NCI-H2029 (cell line): Measurements from ENCODE around the gene SEPTIN5.

Source experiments
- DNase-seq: peaks from one replicate; lab custom pipeline; 2025; lab: John Stamatoyannopoulos, UW

The SEPTIN5 gene

DNA sequence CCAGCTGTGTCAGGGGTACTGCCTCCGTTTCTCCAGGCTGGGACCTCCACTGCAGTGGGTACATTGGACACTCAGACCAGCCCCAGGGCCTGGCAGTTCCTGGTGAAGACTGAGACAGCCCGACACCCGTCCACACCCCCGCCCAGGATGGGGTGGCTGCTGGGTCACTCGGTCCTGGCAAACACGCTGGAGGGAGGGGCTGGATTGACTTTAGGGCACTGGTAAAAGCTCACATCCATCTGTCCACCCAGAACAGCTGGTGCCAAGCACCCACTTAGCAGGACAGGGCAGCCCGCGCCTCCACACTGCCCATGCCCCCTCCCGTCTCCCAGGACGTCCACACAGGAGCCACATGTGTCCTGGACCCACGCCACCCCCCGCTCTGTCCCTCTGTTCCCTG is 35.6 kb downstream of the SEPTIN5 start:
- no peak for DNase-seq

DNA sequence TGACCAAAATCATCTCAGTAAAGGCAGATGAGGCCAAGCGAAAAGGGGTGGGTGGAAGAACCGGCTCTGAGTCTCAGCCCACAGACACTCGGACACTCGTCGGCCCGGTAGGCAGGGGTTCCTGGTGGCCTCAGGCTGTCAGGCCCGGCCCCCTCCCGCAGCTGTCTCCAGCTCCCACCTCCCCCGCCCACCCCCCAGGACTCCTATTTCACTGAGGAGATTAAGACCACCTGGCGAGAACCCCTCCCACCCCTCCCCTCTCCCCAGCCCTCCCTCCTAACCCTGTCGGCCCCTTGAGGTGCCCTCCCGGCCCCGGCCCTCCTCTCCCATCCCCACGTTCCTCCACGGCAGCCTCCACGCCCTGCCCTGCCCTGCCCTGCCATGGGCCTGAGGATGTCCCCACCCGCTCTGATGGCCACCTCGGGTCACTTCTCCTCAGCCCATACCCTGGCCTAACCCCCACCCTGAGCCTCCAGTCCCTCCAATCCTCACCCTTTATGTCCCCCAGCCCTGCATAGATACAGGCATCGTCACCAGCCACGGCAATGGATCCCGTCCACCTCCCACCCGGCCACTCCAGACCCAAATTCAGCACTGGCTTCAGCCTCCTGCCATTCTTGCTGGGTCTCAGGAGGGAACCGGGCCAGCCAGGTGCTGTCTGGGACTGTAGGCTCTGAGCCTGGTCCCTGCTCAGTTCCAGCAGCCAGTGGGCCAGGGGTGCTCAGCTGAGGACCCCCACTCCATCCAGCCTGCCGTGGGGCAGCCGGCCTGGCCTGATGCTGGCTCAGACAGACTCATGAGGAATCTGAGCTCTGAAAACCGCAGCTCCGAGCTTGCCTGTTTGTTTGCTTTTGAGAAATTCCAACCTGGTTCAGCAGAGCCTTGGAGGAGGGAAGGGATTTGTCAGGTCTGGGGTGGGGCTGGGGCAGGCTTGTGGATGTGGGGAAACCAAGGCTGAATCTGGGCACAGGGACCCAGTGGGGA is 36.5 kb downstream of the SEPTIN5 start:
- no peak for DNase-seq

DNA sequence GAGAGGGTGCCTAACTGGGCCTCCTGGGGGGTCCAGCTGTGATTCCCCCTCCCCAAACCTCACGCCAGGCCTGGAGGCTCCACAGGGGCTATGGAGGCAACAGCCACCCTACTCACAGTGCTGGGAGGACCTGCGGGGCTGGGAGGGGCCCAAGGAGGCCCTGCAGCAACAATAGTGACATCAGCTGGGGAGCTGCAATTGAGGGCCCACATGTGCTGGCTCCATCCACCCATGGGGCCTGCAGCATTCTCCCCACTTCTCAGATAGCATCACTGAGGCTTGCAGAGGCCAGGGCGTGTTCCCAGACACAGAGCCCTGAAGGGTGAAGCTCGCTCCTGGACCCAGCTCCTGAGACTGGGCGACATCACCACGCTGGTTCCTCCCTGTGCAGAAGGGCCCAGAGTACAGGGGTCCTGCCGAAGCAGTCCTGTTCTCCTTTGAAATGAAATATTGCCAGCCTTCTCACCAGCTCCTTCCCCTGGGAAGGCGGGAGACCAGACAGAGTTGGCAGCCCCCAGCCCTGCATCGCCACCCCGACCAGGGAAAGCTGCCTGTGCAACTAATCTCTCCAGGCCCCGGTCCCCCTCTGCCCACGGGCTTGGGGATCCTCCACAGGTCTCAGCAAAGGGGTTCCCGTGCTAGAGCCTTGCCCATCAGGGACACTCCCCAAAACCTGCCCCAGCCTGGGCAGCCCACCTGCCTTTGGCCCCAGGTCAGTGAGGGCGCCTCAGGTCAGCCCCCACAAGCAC is 37.4 kb downstream of the SEPTIN5 start:
- no peak for DNase-seq

DNA sequence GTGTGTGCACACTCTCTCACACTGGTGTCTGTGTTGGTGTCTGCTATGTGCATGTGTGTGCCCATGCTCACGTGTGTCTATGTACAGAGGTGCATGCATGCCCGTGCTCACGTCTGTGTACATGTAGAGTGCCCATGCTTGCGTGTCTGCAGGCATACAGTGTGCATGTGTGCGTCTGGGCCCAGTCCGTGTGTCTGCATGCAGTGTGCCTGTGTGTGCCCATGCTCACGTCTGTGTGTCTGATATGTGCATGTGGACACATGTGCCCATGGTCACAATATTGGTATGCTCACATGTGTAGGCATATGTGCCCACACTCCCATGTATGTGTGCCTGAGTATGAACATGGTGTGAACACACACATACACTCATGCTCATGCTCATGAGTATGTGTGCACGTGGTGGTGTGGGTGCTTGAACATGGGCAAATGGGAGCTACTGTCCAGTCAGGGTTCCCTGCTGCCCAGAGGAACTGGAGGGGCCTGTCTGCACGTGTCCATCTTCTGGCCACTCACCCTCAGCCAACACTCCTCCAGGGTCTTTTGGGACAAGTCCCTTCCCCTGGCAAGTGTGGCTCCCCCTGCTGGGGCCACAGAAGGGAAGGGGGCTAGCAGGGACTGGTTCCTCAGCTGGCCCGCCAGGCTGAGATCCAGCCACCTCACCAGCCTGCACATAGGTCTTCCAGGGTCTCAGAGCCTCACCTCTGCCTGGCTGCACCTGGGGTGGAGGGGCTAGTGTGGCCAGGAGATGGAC is 39.0 kb downstream of the SEPTIN5 start:
- no peak for DNase-seq

DNA sequence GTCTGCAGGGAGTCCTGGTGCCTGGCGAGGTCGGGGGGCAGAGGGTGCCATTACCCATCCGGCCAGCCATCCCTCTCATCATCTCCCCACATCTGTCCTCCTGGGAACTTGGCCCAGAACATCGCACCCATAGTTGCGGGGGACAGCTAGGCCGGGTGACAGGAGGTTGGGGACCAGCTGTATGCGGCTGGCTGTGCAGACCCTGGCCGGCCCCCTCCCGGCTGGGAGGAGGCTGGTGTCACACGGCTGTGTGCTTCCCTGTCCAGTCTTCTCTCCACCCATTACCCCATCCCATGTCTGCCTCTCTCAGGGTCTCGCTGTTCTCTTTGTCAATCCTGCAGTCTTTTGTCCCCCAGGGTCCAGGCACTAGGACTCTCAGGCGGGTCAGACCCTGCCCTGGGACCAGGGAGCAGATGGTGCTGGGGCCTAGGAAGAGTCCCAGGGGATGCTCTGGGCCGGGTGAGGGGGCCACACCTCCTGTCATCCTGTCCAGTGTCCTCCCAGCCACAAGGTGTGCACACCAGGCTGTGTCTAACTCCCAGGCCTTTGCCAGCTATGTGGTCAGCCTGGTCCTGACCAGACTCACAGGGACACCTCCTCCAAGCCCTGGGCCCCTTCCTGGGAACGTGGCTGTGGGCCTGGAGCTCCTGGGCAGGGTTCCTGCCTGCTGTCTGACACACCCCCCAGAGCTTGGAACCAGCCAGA is 39.8 kb downstream of the SEPTIN5 start:
- no peak for DNase-seq

DNA sequence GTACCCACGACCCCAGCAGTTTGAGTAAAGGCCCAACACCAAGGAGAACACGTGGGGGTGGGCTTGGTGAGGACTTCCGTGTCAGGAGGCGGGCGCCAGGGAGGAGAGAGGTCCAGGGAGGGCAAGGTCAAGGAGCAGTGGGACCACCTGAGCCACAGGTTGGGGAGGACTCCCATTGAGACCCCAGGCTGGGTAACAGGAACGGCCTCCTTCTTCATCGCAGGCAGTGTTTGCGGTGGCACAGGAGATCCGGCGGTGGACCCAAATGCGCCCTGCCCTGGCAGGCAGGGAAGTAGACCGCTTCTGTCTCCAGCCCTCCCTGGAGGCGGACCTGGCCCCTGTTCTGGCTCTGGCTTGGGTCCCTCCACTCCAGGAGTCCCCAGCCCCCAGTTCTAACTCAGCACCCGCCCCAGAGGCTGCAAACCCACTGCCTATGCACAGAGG is 40.4 kb downstream of the SEPTIN5 start:
- DNase-seq, result no peak

DNA sequence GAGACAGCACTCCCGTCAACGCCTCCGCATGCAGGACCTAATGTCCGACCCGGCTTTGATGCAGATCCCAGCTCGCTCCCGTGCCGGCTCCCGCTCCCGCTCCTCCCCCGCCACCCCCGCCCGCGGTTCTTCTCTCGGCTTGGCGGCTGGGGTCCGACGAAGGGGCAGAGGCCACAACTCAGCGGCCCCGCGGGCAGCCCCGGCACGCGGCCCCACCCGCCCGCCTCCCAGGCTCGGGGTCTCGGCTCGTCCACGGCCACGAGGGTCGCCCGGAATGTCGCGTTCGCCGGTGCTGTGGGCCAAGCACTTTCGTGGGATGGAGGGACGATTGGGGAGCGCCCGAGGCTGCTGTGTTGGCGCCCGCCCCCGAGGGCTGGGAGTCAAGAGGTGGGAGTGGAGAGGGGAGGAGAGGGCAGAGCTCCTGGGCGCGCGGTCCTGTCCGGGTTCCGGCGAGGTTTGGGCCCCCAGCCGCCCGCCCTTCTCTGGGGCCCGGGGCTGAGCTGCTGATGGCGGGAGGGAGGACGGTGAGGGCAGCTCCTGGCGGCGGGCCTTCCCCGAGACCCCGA is 40.9 kb downstream of the SEPTIN5 start:
- no peak for DNase-seq

DNA sequence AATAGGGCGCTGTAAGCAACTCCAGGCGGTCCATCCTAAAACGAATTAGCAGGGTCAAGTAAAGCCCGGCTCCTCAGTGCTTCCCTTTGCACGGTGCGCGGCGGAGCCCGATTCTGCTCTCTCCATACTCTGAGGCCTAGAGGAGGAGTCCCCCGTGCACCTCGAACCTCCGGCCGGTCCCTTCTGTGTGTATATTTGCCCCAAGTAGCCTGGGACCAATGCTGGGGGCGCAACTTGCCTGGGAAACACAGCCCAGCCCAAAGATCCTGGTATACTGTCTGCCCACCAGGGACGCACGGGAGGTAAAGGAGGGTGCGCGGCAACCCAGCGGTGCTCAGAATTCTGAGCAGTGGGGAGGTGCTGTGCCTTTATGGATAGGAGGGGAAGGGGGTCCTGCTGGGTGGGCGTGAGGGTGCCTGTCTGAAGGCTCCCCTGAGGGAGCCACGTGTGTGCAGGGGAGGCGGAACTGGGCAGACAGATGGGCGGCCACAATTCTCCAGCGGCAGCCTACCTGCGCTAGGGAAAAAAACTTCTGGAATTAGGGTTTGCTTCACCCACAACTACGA is 41.5 kb downstream of the SEPTIN5 start:
- DNase-seq, result no peak

DNA sequence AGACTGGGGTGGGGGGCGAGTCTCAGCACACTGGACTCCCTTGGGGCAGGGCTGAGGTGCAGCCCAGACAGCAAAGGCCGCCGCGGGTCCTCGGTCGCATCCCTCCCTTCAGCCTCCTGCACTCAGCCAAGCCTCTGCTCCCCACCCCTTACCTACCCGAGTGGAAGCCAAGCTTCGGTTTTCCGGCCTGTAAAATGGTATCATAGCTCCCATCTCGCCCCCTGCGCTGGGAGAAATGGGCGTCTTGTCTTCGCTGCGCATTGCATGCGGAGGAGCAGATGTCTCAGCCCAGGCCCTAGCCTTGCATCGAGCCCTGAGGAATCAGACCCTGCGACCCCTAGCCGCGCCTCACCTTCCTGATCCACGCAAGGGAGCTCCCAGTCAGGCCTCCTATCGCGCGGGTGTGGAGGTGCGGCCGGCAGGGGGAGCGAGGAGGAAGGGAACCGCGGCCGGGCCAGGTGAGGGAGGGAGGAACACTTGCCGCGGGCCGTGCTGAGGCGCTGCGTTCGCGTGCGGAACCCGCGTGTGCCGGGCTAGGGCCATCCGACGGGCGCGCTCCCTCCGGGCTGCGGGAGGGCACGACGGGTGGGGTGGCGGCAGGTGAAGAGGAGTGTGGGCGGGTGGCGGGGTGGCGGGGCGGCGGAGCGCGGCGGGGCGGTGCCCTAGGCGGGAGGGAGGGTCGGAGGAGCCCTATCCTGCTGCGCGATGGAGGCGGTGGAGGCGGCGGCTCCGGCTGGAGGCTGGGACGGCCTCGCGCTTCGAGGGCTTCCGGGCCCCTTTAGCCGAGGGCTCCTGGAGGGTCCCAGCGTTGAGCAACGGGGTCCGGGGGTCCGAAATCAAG is 42.2 kb downstream of the SEPTIN5 start:
- DNase-seq, result peak; percentile 28

DNA sequence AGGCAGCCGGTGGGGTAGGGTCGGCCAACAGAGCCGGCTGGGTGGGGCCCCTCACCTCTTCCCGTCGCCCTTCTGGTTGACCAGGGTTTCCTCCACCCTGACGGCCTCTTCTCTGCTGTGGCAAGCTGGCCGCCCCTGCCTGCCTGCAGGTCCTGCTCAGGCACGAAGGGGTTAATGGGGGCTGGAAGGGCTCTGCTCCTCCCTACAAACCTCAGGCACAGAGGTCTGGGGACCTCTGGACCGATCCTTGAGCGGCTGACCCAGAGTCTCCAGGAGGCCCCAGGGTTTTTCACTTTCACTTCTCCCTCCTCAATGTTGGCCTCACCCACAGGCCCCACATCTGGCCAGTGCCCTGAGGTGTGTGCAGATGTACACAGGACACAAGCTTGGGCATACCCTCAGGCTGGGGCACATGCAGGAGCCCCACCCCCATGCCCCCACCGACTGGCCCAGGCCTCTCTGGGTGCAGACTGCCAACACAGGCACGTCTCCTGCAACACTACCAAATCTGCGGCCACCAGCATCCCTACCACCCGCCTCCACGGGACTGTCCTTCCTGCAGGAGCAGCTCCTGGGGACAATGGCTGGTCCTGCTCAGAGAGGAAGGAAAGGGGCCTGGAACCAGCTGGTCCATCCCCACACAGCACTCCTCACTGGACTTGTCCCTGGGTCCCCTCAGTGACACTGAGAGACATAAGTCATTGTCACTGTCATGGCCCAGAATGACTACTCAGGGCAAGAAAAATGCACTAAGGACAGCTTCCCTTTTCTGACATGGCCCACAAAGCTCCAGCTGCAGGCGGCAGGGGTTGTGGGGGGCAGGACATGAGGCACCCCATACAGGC is 43.1 kb downstream of the SEPTIN5 start:
- no peak for DNase-seq

DNA sequence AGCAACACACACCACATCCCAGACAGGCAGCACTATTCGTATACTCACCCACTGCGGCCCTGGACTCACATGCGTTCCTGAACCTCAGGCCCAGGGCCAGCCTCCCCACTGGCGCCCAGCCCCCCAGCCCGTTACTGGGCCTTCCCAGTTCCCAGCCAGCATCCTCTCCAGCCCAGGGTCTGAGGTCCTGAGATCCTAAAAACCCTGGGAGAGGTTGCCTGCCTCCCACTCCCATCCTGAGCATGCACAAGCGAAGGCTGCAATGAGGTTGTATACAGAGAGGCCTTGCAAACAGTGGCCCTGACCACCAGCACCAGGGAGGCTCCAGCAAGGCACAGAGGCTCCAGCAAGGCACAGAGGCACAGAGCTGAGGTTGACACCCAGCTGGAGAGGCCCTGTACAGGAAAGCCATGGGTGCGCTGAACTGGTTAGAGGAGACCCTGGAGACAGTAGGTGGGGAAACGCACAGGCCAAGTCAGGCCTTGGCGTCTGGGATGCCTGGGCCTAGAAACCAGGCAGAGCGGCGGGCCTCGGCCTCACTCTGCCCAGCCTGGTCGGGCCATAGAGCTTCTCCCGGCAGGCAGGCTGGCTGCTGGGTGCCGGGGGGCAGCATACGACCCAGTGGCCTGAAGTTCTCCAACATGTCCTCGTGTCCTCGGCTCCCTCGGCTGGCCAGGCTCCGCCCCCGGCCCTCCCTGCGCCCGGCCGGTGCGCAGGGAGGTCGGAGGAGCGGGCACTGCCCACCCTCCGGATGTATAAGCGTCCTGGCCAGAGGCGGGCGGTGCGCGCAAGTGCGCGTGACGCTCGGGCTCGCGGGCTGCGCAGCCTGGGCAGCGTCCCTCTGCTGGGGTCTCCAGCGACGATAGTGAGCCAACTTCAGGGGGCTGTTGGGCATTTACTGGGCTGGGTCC is 43.9 kb downstream of the SEPTIN5 start:
- DNase-seq, result no peak

DNA sequence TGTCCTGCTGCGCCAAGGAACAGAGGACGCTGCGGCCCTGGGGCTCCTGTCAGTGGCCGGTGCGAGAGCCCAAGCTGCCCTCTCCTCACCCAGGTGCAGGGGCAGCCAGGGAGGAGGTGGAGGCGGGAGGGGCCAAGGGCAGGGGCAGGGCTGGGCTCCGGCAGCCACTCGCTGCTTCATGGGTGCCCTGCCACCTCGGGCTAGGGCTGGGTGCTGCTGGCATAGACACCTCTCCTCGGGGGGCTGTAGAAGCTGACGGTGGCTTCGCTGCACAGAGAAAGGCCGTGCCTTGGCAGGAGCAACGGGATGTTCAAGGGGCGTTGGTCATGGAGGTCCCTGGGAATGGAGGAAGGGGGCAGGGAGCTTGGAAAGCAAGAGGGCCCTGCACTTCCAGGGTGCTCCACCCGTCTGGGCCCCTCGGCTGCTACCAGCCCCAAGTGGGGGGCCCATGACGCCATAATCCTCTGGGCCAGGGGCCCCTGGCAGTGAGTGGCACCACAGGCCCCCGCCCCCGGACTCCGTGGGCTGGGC is 44.7 kb downstream of the SEPTIN5 start:
- DNase-seq, result no peak

DNA sequence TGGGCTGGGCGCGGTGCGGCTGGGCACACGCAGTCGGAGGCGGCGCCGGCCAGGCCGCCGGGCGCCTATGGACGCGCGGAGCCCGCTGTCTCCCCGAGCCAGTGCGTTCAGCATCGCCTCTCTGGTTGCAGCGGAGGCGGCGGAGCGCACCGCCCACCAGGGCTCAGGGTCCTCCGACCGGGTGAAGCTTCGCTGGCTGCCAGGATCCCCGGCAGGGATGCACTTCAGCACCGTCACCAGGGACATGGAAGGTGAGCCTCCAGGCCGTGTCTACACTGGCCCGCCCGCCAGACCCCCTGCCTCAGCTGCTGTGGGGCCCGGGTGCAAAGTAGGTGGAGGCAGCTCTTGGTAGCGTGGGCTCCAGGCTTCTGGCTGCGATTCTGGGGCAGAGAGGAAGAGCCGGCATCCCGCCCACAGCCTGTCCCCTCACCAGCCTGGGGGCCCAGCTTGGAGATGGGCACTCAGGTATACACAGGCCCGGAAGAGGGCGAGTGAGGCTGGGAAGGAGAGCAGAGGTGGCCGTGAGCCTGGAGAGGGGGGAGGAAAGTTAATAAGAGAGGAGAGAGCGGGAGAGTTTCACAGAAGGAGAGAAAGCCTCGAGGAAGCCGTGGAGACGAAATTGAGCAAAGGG is 45.2 kb downstream of the SEPTIN5 start:
- DNase-seq, result no peak

DNA sequence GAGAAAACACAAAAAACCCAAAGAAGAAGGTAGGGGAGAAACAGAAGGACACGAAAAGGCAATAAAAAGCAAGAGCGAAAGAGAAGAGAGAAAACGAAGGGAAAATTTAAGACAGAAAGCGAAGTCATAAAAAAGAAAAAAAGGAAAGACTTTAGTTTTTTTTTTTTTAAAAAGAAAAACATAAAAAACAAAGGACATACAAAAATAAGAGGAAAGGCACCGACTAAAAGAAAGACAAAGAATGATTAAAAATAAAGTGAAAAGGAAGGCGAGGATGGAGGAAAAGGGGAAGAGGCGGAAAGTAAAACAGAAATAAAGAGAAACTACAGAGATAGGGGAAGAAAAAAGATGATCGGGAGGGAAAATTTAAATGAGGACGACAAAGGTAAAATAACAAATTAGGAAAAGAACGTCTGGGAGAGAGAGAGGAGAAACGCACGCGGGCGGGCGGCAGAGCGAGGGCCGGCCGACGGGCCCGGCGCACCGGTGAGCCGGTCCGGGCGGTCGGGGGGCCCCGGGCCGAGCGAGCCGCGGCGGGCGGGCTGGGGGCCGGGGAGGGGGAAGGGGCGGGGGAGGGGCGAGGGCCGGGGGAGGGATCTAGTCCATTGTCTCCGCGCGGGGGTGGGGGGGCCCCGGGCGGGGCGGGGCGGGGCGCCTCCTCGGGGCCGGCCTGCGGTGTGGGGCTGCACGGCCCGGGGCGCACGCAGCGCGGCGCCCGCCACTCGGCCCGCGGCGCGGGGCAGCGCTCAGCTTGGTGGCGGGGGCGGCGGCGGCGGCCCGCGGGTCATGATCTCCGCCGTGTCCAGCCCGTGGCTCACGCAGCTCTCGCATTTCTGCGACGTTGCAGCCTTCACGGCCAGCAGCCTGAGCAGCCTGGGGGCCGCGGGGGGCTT is 46.0 kb downstream of the SEPTIN5 start, which contains the start of gene TBX1:
Gene TBX1, plus strand, starts transcription at position 721 of the 893 bp plus-strand sequence. Its CDS starts 66 bp downstream, at position 787.
- DNase-seq, result no peak

DNA sequence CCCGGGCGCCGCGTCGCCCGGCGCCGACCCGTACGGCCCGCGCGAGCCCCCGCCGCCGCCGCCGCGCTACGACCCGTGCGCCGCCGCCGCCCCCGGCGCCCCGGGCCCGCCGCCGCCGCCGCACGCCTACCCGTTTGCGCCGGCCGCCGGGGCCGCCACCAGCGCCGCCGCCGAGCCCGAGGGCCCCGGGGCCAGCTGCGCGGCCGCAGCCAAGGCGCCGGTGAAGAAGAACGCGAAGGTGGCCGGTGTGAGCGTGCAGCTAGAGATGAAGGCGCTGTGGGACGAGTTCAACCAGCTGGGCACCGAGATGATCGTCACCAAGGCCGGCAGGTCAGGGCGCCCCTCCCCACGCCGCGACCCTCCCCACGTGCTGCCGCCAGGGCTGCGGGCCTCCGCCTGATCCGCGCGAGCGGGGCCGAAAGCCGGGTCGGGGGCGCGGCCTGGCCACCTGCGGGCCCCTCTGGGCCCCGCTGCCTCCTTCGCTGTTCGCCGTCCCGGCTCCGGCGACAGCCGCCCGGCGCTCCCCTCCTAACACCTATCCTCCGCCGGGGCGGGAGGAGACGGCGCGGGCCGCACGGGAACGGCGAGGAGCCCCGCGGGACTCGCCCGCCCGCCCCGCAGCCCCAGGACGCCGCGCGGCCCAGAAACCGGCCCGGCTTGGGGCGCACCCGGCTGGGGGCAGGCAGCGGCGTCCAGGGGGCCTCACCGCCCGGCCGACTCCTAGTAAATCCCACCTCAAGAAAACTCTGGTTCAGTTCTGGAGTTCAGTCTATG is 46.8 kb downstream of the SEPTIN5 start:
- no peak for DNase-seq
